Osteoblast (primary cell): ENCODE measurements around the gene HOXA10. TPM values are rescaled to one million over a fixed set of nuclear protein-coding genes. Genes with fewer than 3 reads are reported as not detected.

Source experiments
- DNase-seq: peaks from one replicate; pipeline ENCODE4 v3.0.0; 2011; ENCODE audit warnings: low spot score, mixed read lengths; ENCODE audit not compliant: insufficient read length; ENCODE audit errors: missing footprints
- H2AFZ ChIP-seq: 2 replicates; pipeline ENCODE4 v1.6.0; 2011; ENCODE audit warnings: mild to moderate bottlenecking, low read length
- H3K27ac ChIP-seq: 2 replicates; pipeline ENCODE4 v1.5.1; 2011; ENCODE audit warnings: mild to moderate bottlenecking, low read depth, low read length, moderate library complexity
- H3K27me3 ChIP-seq: 2 replicates; pipeline ENCODE4 v1.6.0; 2012; ENCODE audit warnings: mild to moderate bottlenecking, control low read depth, inconsistent platforms, low read length, moderate library complexity; ENCODE audit not compliant: insufficient read depth
- H3K36me3 ChIP-seq: 2 replicates; pipeline ENCODE4 v1.5.1; 2011; ENCODE audit warnings: mild to moderate bottlenecking, low read length, control low read depth, moderate library complexity; ENCODE audit not compliant: insufficient read depth
- H3K4me1 ChIP-seq: 2 replicates; pipeline ENCODE4 v1.5.1; 2011; ENCODE audit warnings: mild to moderate bottlenecking, low read length, control low read depth, moderate library complexity; ENCODE audit not compliant: insufficient read depth
- H3K4me2 ChIP-seq: 2 replicates; pipeline ENCODE4 v1.6.0; 2011; ENCODE audit warnings: mild to moderate bottlenecking, low read length; ENCODE audit not compliant: insufficient read depth
- H3K4me3 ChIP-seq: fragments of 200-600 bp; sonication (generic); 3 replicates; pipeline ENCODE4 v1.5.1; 2012; ENCODE audit warnings: mild to moderate bottlenecking, low read length, inconsistent platforms; ENCODE audit not compliant: insufficient read depth
- H3K79me2 ChIP-seq: 2 replicates; pipeline ENCODE4 v1.6.0; 2012; ENCODE audit warnings: mild to moderate bottlenecking, low read length, control low read depth, inconsistent platforms; ENCODE audit not compliant: insufficient read depth
- H3K9me3 ChIP-seq: 2 replicates; pipeline ENCODE4 v1.5.1; 2011; ENCODE audit warnings: low read depth, low read length, control low read depth
- H4K20me1 ChIP-seq: 2 replicates; pipeline ENCODE4 v1.6.0; 2012; ENCODE audit warnings: mild to moderate bottlenecking, low read length, control low read depth; ENCODE audit not compliant: insufficient read depth
- total RNA-seq: library from RNA; depleted of rRNA; stranded (reverse); fragments of >200 nt; gene quantifications from 2 replicates; pipeline ENCODE4 v1.2.3, GENCODE V29; 2012
- TF ChIP-seq, protein P1 (sequence below): IDR thresholded peaks from 2 replicates; pipeline ENCODE4 v1.5.1; 2011; ENCODE audit warnings: mild to moderate bottlenecking, low read depth, low read length, moderate library complexity; ENCODE audit errors: extremely low read depth

Gene HOXA10
- total RNA-seq, 1 donor, result 43.1 TPM

DNA sequence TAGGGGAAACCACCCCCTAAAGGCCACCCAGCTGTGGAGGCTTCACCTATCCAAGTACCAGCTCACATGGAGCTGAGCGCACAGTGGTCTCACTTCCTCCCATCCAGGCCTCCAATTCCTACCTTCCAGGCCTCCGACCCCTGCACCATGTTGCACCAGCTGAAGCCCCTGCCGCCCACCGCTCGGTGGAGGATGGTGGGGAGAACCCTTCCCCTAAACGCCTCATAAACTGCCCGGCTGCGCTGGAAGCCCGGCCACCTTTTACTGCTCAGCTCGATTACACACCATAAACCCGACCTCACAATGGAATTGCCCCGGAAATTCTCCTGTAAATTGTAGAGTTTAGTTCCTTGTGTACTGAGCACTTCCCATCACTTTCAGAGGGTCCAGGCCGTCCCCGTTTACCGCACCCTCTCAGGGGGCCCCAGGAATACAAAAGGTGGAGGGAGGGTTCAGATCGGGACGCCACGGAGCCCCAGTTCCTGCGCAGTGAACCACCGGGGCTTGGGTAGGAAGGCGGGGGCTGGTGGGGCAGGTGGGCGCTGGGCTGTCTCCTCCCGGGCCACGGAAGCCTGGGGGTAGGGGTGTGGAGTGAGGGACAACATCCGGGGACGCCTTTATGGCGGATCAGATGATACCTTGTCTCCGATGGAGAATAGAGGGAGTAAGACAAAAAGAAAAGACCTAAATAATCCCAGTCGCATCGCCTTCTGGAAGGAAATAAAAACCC, 16.3 kb downstream of the HOXA10 start:
- Histone ChIP-seq H3K4me2 (no peak overlapping the region), H3K4me3 (no peak overlapping the region), H4K20me1 (no peaks in the 10 kb centered on the region), H3K9me3 (no peaks in the 10 kb centered on the region), H3K27ac (no peak overlapping the region), H3K27me3 (no peaks in the 10 kb centered on the region), H3K4me1 (peaks cover 25% of the 10 kb centered on the region), H2AFZ (no peak overlapping the region), H3K79me2 (peaks cover 59% of the 10 kb centered on the region), H3K36me3 (peaks cover 4% of the 10 kb centered on the region)
- TF ChIP-seq, protein P1, sequence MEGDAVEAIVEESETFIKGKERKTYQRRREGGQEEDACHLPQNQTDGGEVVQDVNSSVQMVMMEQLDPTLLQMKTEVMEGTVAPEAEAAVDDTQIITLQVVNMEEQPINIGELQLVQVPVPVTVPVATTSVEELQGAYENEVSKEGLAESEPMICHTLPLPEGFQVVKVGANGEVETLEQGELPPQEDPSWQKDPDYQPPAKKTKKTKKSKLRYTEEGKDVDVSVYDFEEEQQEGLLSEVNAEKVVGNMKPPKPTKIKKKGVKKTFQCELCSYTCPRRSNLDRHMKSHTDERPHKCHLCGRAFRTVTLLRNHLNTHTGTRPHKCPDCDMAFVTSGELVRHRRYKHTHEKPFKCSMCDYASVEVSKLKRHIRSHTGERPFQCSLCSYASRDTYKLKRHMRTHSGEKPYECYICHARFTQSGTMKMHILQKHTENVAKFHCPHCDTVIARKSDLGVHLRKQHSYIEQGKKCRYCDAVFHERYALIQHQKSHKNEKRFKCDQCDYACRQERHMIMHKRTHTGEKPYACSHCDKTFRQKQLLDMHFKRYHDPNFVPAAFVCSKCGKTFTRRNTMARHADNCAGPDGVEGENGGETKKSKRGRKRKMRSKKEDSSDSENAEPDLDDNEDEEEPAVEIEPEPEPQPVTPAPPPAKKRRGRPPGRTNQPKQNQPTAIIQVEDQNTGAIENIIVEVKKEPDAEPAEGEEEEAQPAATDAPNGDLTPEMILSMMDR, result no peak
- DNase-seq, result peak; percentile 84

DNA sequence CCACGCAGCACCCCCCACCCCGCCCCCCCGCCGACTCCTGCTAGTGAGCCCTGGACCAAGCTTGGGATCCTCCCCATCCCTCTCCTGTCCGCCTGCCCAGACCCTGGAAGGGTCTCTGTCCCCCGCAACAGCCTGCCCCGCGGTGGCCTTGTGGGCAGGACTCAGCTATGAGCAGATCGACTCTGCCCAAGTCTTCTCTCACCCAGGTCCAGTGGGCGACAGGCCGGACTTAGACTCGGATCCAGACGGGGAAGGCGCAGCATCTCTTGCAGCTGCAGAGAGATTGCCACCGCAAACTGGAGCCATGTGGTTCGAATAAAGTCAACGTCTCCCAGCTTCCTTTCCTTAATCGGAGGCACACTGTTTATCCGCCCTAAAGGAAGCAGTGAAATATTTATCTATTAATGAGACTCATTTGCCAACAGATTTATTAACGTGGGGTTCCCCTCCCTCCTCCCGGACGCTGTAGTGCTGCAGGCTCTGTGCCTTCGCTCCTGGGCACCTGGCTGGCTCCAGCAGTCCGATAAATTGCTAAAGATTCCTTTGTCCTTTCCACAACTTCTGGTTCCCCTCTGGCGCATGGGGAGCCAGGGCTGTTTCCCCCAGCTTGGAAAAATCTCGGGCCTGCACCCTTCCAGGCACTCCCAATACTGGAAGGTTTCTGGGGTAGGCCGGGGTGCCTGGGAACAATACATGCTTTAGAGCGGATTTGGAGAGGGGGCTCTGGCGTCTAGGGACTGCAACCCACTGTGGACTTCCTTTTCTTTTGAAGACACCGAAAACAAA, 17.0 kb downstream of the HOXA10 start:
- TF ChIP-seq, protein P1, result no peak

DNA sequence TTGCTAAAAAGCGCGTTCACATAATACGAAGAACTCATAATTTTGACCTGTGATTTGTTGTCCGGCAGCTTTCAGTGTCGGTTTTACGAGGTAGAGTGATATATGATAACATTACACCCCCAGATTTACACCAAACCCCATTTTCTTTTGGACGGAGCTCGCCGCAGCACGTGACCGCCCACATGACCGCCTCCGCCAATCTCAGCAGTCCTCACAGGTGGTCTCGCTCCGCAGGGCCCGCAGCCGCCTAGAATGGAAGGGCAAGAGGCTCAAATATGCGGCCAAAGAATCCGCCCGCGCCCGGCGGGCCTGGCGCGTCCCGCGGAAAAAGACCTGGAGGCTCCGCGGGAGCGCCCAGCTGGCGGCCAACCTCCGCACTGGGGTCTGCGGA, 17.6 kb downstream of the HOXA10 start, which contains the start of gene HOXA7:
Gene HOXA7 (minus strand): TSS at position 168 of the 391 bp plus-strand sequence. CDS start 130 bp downstream, at position 38.
- Histone ChIP-seq H3K27ac (peak within 1 kb of the TSS; percentile 74), H2AFZ (peak within 1 kb of the TSS; percentile 97), H3K4me2 (peak within 1 kb of the TSS; percentile 97), H3K36me3 (peaks cover 4% of the 10 kb centered on the region), H3K79me2 (peaks cover 56% of the 10 kb centered on the region), H3K9me3 (no peaks in the 10 kb centered on the region), H3K4me1 (peaks cover 27% of the 10 kb centered on the region), H4K20me1 (no peaks in the 10 kb centered on the region), H3K4me3 (peak within 1 kb of the TSS; percentile 90), H3K27me3 (no peaks in the 10 kb centered on the region)
- TF ChIP-seq, protein P1, result no peak
- DNase-seq, result peak; percentile 99

More for the DNA sequence above, 17.0 kb downstream of the HOXA10 start:
- Histone ChIP-seq H3K79me2 (peaks cover 56% of the 10 kb centered on the region), H2AFZ (peak overlapping the region; percentile 97), H3K27me3 (no peaks in the 10 kb centered on the region), H3K4me1 (peaks cover 30% of the 10 kb centered on the region), H3K4me2 (peak overlapping the region; percentile 97), H3K4me3 (peak overlapping the region; percentile 90), H3K9me3 (no peaks in the 10 kb centered on the region), H3K27ac (no peak overlapping the region), H3K36me3 (peaks cover 4% of the 10 kb centered on the region), H4K20me1 (no peaks in the 10 kb centered on the region)
- peak; percentile 78 for DNase-seq
